ENCODE results near the gene PHETA1.

GRCh38 chr12:111413442-111414086 lies 44.7 kb upstream of the PHETA1 start:
- TF ChIP-seq CTCF (IDR thresholded peaks at IDR 0.05; ENCODE audit: low read depth, low read length, poor library complexity, severe bottlenecking) (no peak), EZH2phosphoT487 (IDR thresholded peaks at IDR 0.05; ENCODE audit: borderline replicate concordance, low read length) (no peak)
